Measurements from ENCODE around the gene GFPT2.

The GFPT2 gene

DNA sequence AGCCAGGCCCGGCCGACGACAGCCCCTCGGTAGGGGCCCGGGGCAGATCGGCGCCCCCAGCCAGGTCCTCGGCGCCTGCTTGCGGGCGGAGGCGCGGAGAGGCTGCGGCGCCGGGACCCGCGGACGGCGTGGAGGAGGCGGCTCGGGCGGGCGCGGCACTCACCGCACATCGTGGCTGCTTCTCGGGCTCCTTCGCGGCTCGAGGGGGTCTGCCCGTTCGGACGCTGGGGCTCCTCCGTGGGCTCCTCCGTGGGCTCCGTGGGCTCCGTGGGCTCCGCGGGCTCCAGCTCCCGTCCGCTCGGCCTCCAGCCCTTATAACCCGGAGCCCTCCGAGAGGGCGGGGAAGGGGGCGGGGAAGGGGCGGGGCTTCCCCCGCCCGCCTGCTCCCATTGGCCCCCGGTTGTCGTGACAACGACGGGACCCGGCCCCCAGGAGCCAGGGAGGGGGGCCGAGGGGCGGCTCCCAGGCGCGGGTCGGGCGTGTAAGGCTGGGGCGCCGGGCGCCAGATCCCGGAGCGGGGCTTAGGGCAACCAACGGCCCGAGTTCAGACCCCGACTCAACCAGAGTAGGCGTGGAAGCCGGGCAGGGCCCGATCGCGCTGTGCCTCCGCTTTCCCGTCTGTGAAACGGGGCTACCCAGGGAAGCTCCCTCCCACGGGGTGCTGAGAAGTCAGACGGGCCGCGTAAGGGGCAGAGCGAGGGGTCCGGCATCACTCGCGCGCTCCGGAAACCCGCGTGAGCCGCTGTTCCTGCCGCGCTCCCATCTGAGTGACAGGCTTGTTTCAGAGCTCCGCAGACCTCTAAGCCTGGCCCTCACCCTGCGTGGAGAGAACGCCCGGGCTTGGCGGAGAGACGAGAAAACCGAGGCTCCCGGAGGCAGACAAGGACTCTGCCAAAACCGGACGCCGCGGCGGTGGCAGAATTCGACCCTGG is at the start of gene GFPT2:
Gene GFPT2, minus strand, starts transcription at position 289 of the 932 bp plus-strand sequence. Its CDS starts 119 bp downstream, at position 170.
- TF ChIP-seq, protein P1, sequence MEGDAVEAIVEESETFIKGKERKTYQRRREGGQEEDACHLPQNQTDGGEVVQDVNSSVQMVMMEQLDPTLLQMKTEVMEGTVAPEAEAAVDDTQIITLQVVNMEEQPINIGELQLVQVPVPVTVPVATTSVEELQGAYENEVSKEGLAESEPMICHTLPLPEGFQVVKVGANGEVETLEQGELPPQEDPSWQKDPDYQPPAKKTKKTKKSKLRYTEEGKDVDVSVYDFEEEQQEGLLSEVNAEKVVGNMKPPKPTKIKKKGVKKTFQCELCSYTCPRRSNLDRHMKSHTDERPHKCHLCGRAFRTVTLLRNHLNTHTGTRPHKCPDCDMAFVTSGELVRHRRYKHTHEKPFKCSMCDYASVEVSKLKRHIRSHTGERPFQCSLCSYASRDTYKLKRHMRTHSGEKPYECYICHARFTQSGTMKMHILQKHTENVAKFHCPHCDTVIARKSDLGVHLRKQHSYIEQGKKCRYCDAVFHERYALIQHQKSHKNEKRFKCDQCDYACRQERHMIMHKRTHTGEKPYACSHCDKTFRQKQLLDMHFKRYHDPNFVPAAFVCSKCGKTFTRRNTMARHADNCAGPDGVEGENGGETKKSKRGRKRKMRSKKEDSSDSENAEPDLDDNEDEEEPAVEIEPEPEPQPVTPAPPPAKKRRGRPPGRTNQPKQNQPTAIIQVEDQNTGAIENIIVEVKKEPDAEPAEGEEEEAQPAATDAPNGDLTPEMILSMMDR (IDR thresholded peaks at IDR 0.05; ENCODE audit: insufficient read depth, low read length, missing control alignments), result no peak
- POLR2A ChIA-PET, result interaction anchor here (0.6 to 1.5 kb wide), 9 partner anchors 10 to 57 kb away, joined by 3 to 15 read pairs (median 4); no protein-coding TSS in a partner anchor
- no peak for DNase-seq (ENCODE audit: low read depth, low spot score)
- CTCF ChIA-PET, result interaction anchor here (1.0 to 1.5 kb wide), 6 partner anchors 11 to 118 kb away, joined by 3 to 10 read pairs (median 4); no protein-coding TSS in a partner anchor
- peak within 1 kb of the TSS; percentile 72 for H3K4me3 ChIP-seq (ENCODE audit: low read depth, low read length)

DNA sequence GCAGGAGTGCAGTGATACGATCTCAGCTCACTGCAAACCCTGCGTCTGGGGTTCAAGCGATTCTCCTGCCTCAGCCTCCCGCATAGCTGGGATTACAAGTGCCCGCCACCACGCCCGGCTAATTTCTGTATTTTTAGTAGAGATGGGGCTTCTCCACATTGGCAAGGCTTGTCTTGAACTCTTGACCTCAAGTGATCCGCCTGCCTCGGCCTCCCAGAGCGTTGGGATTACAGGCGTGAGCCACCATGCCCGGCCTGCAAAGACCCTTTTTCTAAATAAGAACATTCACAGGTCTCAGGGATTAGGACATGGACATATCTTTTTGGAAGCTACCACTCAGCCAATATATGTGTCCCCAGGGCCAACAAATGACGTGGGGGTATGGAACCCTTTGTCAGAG is 49.6 kb upstream of the GFPT2 start:
- DNase-seq (ENCODE audit: low read depth, low spot score), result no peak
- TF ChIP-seq, protein P1 (IDR thresholded peaks at IDR 0.05; ENCODE audit: insufficient read depth, low read length, missing control alignments), result no peak
- POLR2A ChIA-PET, result no interaction called here
- CTCF ChIA-PET, result no interaction called here
- no peak overlapping the region for H3K4me3 ChIP-seq (ENCODE audit: low read depth, low read length)

DNA sequence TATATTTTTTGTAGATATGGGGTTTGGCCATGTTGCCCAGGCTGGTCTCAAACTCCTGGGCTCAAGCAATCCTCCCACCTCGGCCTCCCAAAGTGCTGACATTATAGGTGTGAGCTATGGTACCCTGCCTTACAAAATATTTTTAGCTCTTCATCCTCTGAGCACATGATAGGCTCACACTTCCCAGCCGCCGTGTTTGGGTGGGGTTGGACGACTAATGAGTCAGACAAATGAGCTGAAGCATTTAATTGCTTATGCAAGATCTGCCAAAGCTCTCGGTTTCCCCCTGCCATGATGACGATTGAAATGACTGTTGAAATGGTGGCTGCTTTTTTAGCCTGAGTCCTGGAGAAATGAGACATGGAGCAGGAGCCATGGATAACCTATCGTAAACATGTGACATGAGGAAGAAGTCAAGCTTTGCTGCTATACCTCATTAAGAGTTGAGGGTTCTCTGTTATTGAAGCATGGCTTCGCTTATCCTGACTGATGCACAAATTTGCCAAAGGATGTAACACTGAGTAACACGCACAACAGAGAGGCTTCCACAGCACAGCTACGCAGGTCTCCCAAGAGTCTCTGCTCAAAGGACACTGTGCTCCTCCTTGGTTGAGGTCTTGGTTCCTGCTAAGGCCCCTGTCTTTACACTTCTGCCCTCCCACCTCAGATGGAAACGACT is 48.2 kb upstream of the GFPT2 start:
- H3K4me3 ChIP-seq (ENCODE audit: low read depth, low read length), result no peak overlapping the region
- ChIA-PET POLR2A (no interaction called here), CTCF (interaction anchor here (1.4 kb wide), 1 partner anchor 73 kb away, joined by 4 read pairs; no protein-coding TSS in a partner anchor)
- TF ChIP-seq, protein P1 (IDR thresholded peaks at IDR 0.05; ENCODE audit: insufficient read depth, low read length, missing control alignments), result no peak
- no peak for DNase-seq (ENCODE audit: low read depth, low spot score)

DNA sequence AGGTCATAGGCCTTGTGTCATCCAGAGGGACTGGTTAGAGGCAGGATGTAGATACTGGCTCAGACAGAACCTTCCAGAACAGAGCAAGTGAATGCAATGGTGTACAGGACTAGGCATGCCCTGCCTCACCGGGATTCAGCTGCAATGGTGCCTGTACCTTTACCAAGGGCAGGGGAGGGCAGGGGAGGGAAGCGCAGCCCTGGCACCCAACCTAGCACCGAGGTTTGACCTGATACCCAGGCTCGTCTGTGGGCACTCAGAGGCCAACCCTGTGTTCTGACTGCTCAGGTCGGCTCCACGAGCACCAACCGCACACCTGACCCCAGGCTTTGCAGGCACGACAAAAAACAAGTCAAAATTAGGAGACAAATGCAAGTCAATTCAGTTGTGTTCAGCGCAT is 47.3 kb upstream of the GFPT2 start:
- DNase-seq (ENCODE audit: low read depth, low spot score), result no peak
- ChIA-PET POLR2A (no interaction called here), CTCF (interaction anchor here (1.4 kb wide), 1 partner anchor 72 kb away, joined by 4 read pairs; no protein-coding TSS in a partner anchor)
- H3K4me3 ChIP-seq (ENCODE audit: low read depth, low read length), result no peak overlapping the region
- TF ChIP-seq, protein P1 (IDR thresholded peaks at IDR 0.05; ENCODE audit: insufficient read depth, low read length, missing control alignments), result no peak

DNA sequence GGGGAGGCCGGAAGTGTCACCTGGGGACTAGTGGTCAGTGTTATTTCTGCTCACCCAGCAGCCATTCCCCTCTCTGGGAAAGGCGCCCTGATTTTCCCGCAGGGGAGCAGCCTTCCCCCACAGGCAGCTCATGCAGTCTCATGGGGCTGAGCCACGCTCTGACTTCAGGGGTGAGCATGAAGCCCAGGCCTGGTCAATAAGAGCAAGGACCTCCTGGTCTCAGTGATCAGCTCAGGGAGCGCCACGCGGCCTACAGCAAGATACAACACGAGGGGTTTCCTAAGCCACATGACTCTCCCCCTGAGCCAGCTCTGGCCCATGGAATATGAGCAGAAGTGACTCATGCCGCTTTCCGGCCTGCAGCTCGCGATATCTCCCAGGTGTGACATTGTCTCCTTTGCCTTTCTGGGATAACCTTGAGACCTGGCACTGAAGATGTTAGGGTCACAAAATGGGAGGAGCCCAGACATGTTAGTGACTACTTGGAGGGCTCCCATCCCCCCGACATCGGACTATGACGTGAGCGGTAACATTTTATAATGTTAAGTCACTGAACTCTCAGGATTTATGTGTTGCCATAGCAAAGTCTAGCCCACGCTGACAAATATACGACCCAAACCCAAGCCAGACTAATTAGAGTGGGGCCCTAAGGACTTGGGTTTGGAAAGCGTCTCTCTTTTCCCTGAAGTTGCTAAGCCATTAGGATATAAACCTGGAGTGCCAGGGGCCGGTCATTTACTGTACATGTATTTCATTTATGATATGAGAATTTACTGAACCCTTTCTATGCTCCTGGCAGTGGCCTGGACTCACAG is 46.5 kb upstream of the GFPT2 start:
- DNase-seq (ENCODE audit: low read depth, low spot score), result no peak
- no peak overlapping the region for H3K4me3 ChIP-seq (ENCODE audit: low read depth, low read length)
- ChIA-PET POLR2A (no interaction called here), CTCF (no interaction called here)
- TF ChIP-seq, protein P1 (IDR thresholded peaks at IDR 0.05; ENCODE audit: insufficient read depth, low read length, missing control alignments), result no peak
